ELF-1 (cell line): ENCODE results near the gene BMP5.
"Not testable (repeated sequence)": the region's sequence is repeated elsewhere in the genome, so short reads cannot be mapped to it uniquely, and the experiment has no call there.

Experiments
- DNase-seq: peaks from one replicate; pipeline ENCODE4 v3.0.0-alpha.2; 2016; ENCODE audit warnings: low read depth, low spot score

The BMP5 gene

GRCh38 chr6:55875400-55875799 is at the start of gene BMP5:
Gene BMP5 (minus strand): TSS chr6:55875590. CDS start chr6:55874865, 725 bp downstream.
- peak; percentile 23 for DNase-seq

GRCh38 chr6:55922406-55922805 is 47.0 kb upstream of the BMP5 start:
- DNase-seq = no peak

GRCh38 chr6:55919716-55920308 is 44.4 kb upstream of the BMP5 start:
- no peak for DNase-seq

- no peak for DNase-seq
Measured at GRCh38 chr6:55918639-55919038, 43.2 kb upstream of the BMP5 start.

GRCh38 chr6:55917751-55918415 is 42.5 kb upstream of the BMP5 start:
- no peak for DNase-seq

- DNase-seq = no peak
Measured at GRCh38 chr6:55916188-55916587, 40.8 kb upstream of the BMP5 start.

GRCh38 chr6:55913228-55914195 is 38.1 kb upstream of the BMP5 start:
- no peak for DNase-seq

GRCh38 chr6:55910466-55910865 is 35.1 kb upstream of the BMP5 start:
- DNase-seq = not testable (repeated sequence)

- not testable (repeated sequence) for DNase-seq
Measured at GRCh38 chr6:55909911-55910310, 34.5 kb upstream of the BMP5 start.

GRCh38 chr6:55902796-55903195 is 27.4 kb upstream of the BMP5 start:
- no peak for DNase-seq

GRCh38 chr6:55901765-55902270 is 26.4 kb upstream of the BMP5 start:
- no peak for DNase-seq

- no peak for DNase-seq
Measured at GRCh38 chr6:55898342-55898741, 23.0 kb upstream of the BMP5 start.

GRCh38 chr6:55897346-55897745 is 22.0 kb upstream of the BMP5 start:
- no peak for DNase-seq

GRCh38 chr6:55895972-55896730 is 20.8 kb upstream of the BMP5 start:
- no peak for DNase-seq

GRCh38 chr6:55892749-55893357 is 17.5 kb upstream of the BMP5 start:
- DNase-seq = peak; percentile 14

- no peak for DNase-seq
Measured at GRCh38 chr6:55888917-55889316, 13.5 kb upstream of the BMP5 start.

GRCh38 chr6:55886185-55886836 is 10.9 kb upstream of the BMP5 start:
- DNase-seq = no peak

GRCh38 chr6:55882718-55883569 is 7.6 kb upstream of the BMP5 start:
- no peak for DNase-seq

- no peak for DNase-seq
Measured at GRCh38 chr6:55877283-55877682, 1.9 kb upstream of the BMP5 start.

GRCh38 chr6:55874316-55874715 is 1.1 kb downstream of the BMP5 start:
- no peak for DNase-seq
